Calu3 (cell line): ENCODE measurements around the gene OR7D2. TPM values are rescaled to one million over a fixed set of nuclear protein-coding genes. Genes with fewer than 3 reads are reported as not detected.

Experiments used
- BruUV-seq: library from RNA; stranded (reverse); fragments of 400-500 nt; replicated peaks from 2 replicates; lab custom pipeline; 2021; lab: Mats Ljungman, UMichigan
- CTCF ChIA-PET: fragments of 300-600 bp; sonication (Branson Sonifier 250); formaldehyde crosslinking; loops from one replicate; lab custom pipeline; 2022; ENCODE audit warnings: antibody characterized with exemption; lab: Charles Lee
- DNase-seq: peaks from one replicate; pipeline ENCODE4 v3.0.0; 2022
- H3K27ac Mint-ChIP-seq: one replicate; pipeline ENCODE4 v1.8.0; 2022; ENCODE audit warnings: mixed read lengths; ENCODE audit not compliant: unreplicated experiment
- H3K27me3 Mint-ChIP-seq: one replicate; pipeline ENCODE4 v1.8.0; 2022; ENCODE audit warnings: mixed read lengths; ENCODE audit not compliant: unreplicated experiment
- H3K36me3 Mint-ChIP-seq: one replicate; pipeline ENCODE4 v1.8.0; 2022; ENCODE audit warnings: mild to moderate bottlenecking, moderate library complexity, mixed read lengths; ENCODE audit not compliant: insufficient read depth, unreplicated experiment
- H3K4me1 Mint-ChIP-seq: one replicate; pipeline ENCODE4 v1.8.0; 2022; ENCODE audit warnings: mild to moderate bottlenecking, low read depth, mixed read lengths; ENCODE audit not compliant: unreplicated experiment
- H3K4me3 Mint-ChIP-seq: one replicate; pipeline ENCODE4 v1.8.0; 2022; ENCODE audit warnings: mild to moderate bottlenecking, low read depth, moderate library complexity, mixed read lengths; ENCODE audit not compliant: unreplicated experiment
- H3K9me3 Mint-ChIP-seq: one replicate; pipeline ENCODE4 v1.8.0; 2022; ENCODE audit warnings: low read depth, mixed read lengths; ENCODE audit not compliant: unreplicated experiment
- intact Hi-C: fragments of 100-400 bp; cut with micrococcal nuclease; formaldehyde crosslinking; loops from one replicate; pipeline ENCODE4 v1.10.0; 2022; ENCODE audit not compliant: unreplicated experiment
- total RNA-seq: library from RNA; stranded (reverse); gene quantifications from 2 replicates; pipeline ENCODE4 v1.2.3, GENCODE V29; 2022
- TF ChIP-seq, protein P1 (sequence below): fragments of 200-600 bp; IDR thresholded peaks from one replicate; pipeline ENCODE4 v1.8.0; 2022; ENCODE audit warnings: antibody characterized with exemption; ENCODE audit not compliant: unreplicated experiment

Gene OR7D2
- total RNA-seq, 1 experiment from 2014 or later = not detected

DNA sequence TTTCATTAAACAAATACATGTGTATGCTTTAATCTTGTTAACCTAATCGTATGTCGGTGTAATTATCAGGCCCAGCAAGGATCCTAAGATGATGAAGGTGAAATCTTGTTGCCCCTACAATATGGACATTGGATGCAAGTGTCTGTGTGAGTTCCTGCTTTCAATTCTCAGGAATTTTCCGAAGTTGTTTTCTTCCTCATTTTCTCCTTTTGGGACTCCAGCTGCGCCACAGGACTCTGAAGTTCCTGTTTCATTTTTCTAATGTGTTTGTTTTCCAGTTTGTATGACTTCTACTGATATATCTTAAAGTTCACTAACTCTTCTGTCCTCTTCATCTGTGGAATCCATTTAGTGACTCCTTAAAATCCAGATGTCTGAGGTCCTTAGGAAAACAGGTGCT, 11.9 kb upstream of the OR7D2 start:
- TF ChIP-seq, protein P1, sequence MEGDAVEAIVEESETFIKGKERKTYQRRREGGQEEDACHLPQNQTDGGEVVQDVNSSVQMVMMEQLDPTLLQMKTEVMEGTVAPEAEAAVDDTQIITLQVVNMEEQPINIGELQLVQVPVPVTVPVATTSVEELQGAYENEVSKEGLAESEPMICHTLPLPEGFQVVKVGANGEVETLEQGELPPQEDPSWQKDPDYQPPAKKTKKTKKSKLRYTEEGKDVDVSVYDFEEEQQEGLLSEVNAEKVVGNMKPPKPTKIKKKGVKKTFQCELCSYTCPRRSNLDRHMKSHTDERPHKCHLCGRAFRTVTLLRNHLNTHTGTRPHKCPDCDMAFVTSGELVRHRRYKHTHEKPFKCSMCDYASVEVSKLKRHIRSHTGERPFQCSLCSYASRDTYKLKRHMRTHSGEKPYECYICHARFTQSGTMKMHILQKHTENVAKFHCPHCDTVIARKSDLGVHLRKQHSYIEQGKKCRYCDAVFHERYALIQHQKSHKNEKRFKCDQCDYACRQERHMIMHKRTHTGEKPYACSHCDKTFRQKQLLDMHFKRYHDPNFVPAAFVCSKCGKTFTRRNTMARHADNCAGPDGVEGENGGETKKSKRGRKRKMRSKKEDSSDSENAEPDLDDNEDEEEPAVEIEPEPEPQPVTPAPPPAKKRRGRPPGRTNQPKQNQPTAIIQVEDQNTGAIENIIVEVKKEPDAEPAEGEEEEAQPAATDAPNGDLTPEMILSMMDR = no peak
- CTCF ChIA-PET = no interaction called here
- intact Hi-C loops = no loop called here
- H3K27ac Mint-ChIP-seq = peak overlapping the region; percentile 42
- H3K27me3 Mint-ChIP-seq = no peaks in the 10 kb centered on the region
- no TSS peak for BruUV-seq
- no peak overlapping the region for H3K4me3 Mint-ChIP-seq
- DNase-seq = no peak
- H3K36me3 Mint-ChIP-seq = peaks cover 37% of the 10 kb centered on the region
- H3K9me3 Mint-ChIP-seq = peaks cover 9% of the 10 kb centered on the region
- no peaks in the 10 kb centered on the region for H3K4me1 Mint-ChIP-seq

DNA sequence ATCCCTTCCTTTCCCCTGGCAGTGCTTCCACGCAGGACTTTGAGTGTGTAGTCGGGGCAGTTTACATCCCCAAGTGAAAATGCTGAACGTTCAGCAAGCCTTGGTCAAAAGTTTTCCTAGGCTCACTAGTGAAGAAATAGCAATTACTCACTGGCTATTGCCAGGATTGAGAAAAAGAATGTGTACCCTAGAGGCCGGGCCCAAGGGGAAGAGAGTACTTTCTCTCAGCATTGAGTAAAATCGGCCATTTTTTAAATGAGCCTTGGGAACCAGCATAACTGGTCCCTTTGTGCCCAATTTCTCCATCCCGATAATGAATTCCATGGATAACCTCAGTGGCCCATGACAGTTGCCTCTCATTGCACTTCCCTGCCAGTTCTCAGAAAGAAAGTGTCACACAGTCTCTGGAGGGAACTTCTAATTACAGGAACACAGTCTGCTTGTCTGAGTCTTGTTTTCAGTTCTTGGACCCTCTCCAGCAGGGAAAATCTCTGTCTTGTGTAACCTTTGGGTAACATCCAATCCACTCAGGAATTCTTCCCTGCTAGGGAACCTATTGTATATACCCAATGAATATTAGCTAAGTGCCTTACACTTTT, 7.3 kb upstream of the OR7D2 start:
- CTCF ChIA-PET = no interaction called here
- Mint-ChIP-seq H3K27ac (no peak overlapping the region), H3K4me3 (no peak overlapping the region), H3K4me1 (no peaks in the 10 kb centered on the region), H3K9me3 (peaks cover 9% of the 10 kb centered on the region), H3K27me3 (no peaks in the 10 kb centered on the region), H3K36me3 (peaks cover 6% of the 10 kb centered on the region)
- no peak for DNase-seq
- intact Hi-C loops = no loop called here
- TF ChIP-seq, protein P1 = no peak
- no TSS peak for BruUV-seq

DNA sequence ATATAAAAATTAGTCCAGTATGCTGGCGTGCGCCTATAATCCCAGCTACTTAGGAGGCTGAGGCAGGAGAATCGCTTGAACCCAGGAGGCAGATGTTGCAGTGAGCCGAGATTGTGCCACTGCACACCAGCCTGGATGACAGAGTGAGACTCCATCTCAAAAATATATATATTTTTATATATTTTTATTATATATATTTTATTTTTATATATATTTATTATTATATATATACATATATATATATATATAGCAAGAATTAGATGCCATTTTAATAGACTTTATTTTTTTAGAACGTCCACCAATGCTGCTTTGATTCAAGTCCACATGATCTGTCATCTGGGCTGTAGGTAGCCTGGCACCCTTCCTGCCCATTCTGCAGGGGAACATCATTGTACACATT, 3.5 kb upstream of the OR7D2 start:
- Mint-ChIP-seq H3K4me3 (no peak overlapping the region), H3K36me3 (no peaks in the 10 kb centered on the region), H3K27ac (no peak overlapping the region), H3K9me3 (peaks cover 14% of the 10 kb centered on the region), H3K4me1 (no peaks in the 10 kb centered on the region), H3K27me3 (no peaks in the 10 kb centered on the region)
- intact Hi-C loops = no loop called here
- TF ChIP-seq, protein P1 = no peak
- no peak for DNase-seq
- CTCF ChIA-PET = interaction anchor here (0.7 kb wide), 1 partner anchor 159 kb away, joined by 3 read pairs; no protein-coding TSS in a partner anchor
- BruUV-seq = no TSS peak

DNA sequence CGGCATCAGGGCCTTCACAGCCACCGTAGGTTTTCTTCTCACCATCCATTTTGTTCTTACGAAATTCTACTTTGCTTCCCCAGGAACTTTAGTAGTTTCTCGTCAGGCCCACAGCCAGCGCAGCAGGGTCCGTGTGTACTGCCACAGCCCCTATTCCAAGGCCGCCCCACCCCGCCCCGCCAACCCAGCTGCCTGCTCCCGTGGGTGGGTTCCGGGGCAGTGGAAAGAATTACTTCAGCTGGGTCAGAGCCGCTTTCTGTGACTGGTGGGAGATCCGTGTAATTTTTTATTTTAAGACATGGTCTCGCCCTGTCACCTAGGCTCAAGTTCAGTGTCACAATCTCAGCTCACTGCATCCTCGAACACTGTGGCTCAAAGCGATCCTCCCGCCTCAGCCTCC, 4.2 kb downstream of the OR7D2 start:
- no peaks in the 10 kb centered on the region for H3K27me3 Mint-ChIP-seq
- TF ChIP-seq, protein P1 = no peak
- no TSS peak for BruUV-seq
- intact Hi-C loops = no loop called here
- H3K4me3 Mint-ChIP-seq = no peak overlapping the region
- no peaks in the 10 kb centered on the region for H3K4me1 Mint-ChIP-seq
- H3K27ac Mint-ChIP-seq = no peak overlapping the region
- no peaks in the 10 kb centered on the region for H3K36me3 Mint-ChIP-seq
- CTCF ChIA-PET = no interaction called here
- peaks cover 10% of the 10 kb centered on the region for H3K9me3 Mint-ChIP-seq
- no peak for DNase-seq
